ENCODE data around the gene SPATA21. TPM values are rescaled to one million over a fixed set of nuclear protein-coding genes. Genes with fewer than 3 reads are reported as not detected.
"Not testable (repeated sequence)": the region's sequence is repeated elsewhere in the genome, so short reads cannot be mapped to it uniquely, and the experiment has no call there.

The SPATA21 gene
- not detected for total RNA-seq

DNA sequence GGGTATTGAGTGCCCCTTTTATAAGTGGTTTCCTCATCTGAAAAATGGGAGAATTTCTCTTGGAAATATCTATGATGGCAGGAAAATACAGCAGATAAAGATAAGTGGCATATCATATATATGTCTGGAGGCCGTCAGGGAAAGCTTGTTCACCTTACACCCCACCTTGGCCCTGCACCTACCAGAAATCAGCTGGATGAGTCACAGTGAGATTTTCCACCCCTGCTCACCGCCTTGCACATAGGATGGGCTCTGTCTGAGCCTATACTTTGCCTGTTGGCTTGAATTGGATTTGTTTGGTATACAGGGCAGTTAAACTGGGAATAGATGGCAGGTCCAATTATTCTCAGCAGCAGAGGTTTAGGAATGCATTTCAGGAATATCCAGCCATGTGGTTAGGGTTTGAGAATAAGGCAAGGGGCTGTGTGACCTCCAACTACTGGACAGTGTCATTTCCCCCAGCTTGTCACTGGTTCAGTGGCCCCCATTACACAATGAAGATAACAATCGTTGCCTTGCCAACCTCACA lies at the start of gene SPATA21:
Gene SPATA21 (minus strand): TSS at position 479 of the 529 bp plus-strand sequence. CDS start 6,053 bp downstream, outside the sequence.
- no peak for DNase-seq
- Mint-ChIP-seq H3K4me1 (peaks cover 17% of the 10 kb centered on the region), H3K9me3 (no peaks in the 10 kb centered on the region), H3K27me3 (peaks cover 8% of the 10 kb centered on the region), H3K36me3 (ENCODE audit: low read depth) (peaks cover 8% of the 10 kb centered on the region), H3K27ac (no peak within 1 kb of the TSS), H3K4me3 (no peak within 1 kb of the TSS)
- CTCF ChIA-PET: no interaction called here
- POLR2A ChIA-PET: no interaction called here

- CTCF ChIA-PET; H3K27ac Mint-ChIP-seq; DNase-seq; H3K27me3 Mint-ChIP-seq; H3K36me3 Mint-ChIP-seq (ENCODE audit: low read depth); H3K4me3 Mint-ChIP-seq; H3K9me3 Mint-ChIP-seq; POLR2A ChIA-PET; H3K4me1 Mint-ChIP-seq: not testable (repeated sequence)
These were observed 49.8 kb upstream of the SPATA21 start for GRCh38 chr1:16487011-16487410.

- CTCF ChIA-PET; POLR2A ChIA-PET; H3K27ac Mint-ChIP-seq; DNase-seq; H3K4me3 Mint-ChIP-seq; H3K9me3 Mint-ChIP-seq; H3K4me1 Mint-ChIP-seq; H3K27me3 Mint-ChIP-seq; H3K36me3 Mint-ChIP-seq (ENCODE audit: low read depth): not testable (repeated sequence)
These were observed 49.1 kb upstream of the SPATA21 start for GRCh38 chr1:16486316-16486715.

DNA sequence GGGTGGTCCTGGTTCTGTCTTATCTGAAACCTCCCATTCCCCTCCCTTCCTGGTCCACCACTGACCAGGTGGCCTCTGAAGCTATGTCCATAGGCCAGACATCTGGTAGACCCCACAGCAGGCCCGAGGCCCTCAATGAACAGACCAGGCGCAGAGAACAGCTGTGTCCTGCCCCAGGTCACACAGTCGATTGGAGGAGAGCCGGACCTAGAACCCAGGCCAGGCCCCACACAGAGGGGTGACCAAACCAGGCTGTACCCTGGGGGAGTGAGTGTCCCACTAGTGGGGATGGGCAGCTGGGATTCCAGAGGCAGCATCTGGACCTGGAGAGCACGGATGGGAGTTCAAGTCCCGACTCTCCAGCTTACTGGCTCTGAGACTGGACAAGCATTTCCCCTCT lies 47.7 kb upstream of the SPATA21 start:
- DNase-seq: no peak
- Mint-ChIP-seq H3K4me1 (no peaks in the 10 kb centered on the region), H3K9me3 (no peaks in the 10 kb centered on the region), H3K4me3 (no peak overlapping the region), H3K27me3 (no peaks in the 10 kb centered on the region), H3K36me3 (ENCODE audit: low read depth) (peaks cover 5% of the 10 kb centered on the region), H3K27ac (no peak overlapping the region)
- CTCF ChIA-PET: no interaction called here
- POLR2A ChIA-PET: no interaction called here

GRCh38 chr1:16484501-16484835 lies 47.2 kb upstream of the SPATA21 start:
- Mint-ChIP-seq H3K36me3 (ENCODE audit: low read depth) (peaks cover 5% of the 10 kb centered on the region), H3K4me1 (no peaks in the 10 kb centered on the region), H3K4me3 (no peak overlapping the region), H3K27me3 (no peaks in the 10 kb centered on the region), H3K27ac (no peak overlapping the region), H3K9me3 (no peaks in the 10 kb centered on the region)
- CTCF ChIA-PET: interaction anchor here (0.6 kb wide), 1 partner anchor 567 kb away, joined by 3 read pairs; no protein-coding TSS in a partner anchor
- POLR2A ChIA-PET: no interaction called here
- DNase-seq: no peak

GRCh38 chr1:16483639-16484500 lies 46.6 kb upstream of the SPATA21 start:
- H3K4me1 Mint-ChIP-seq; H3K4me3 Mint-ChIP-seq; H3K36me3 Mint-ChIP-seq (ENCODE audit: low read depth); DNase-seq; H3K9me3 Mint-ChIP-seq; POLR2A ChIA-PET; H3K27me3 Mint-ChIP-seq; H3K27ac Mint-ChIP-seq: not testable (repeated sequence)
- CTCF ChIA-PET: interaction anchor here (0.6 kb wide), 1 partner anchor 568 kb away, joined by 3 read pairs; no protein-coding TSS in a partner anchor

- H3K9me3 Mint-ChIP-seq; CTCF ChIA-PET; H3K4me3 Mint-ChIP-seq; H3K27ac Mint-ChIP-seq; DNase-seq; POLR2A ChIA-PET; H3K27me3 Mint-ChIP-seq; H3K4me1 Mint-ChIP-seq; H3K36me3 Mint-ChIP-seq (ENCODE audit: low read depth): not testable (repeated sequence)
These were observed 45.9 kb upstream of the SPATA21 start for GRCh38 chr1:16483146-16483545.

DNA sequence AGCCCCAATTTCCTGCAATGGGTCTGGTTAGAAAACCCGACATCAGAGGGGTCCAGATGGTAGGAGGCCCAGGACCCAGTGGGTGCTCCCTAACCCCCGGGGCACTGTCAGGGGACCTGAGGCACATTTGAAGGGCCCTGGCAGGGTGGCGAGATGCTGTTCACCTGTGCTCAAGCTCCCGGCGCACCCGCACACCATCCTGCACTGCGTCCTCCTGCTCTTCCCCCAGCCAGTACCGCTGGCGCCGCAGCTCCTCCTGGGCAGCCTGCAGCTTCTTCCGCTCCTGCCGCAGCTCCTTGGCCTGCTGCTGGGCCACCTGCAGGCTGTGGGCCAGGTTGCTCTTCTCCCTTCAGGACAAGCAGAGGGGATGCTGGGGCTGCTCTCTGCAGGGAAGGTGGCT lies 40.9 kb upstream of the SPATA21 start:
- POLR2A ChIA-PET: no interaction called here
- Mint-ChIP-seq H3K4me1 (no peaks in the 10 kb centered on the region), H3K27ac (no peak overlapping the region), H3K27me3 (no peaks in the 10 kb centered on the region), H3K9me3 (no peaks in the 10 kb centered on the region), H3K36me3 (ENCODE audit: low read depth) (peaks cover 7% of the 10 kb centered on the region), H3K4me3 (no peak overlapping the region)
- CTCF ChIA-PET: no interaction called here
- DNase-seq: no peak

- H3K4me1 Mint-ChIP-seq, H3K9me3 Mint-ChIP-seq, POLR2A ChIA-PET, H3K27ac Mint-ChIP-seq, DNase-seq, H3K27me3 Mint-ChIP-seq, H3K4me3 Mint-ChIP-seq: not testable (repeated sequence)
- CTCF ChIA-PET: interaction anchor here (0.7 kb wide), 1 partner anchor 31 kb away, joined by 3 read pairs; no protein-coding TSS in a partner anchor
- H3K36me3 Mint-ChIP-seq (ENCODE audit: low read depth): peaks cover 11% of the 10 kb centered on the region
These were observed 38.8 kb upstream of the SPATA21 start for GRCh38 chr1:16475771-16476770.

- peaks cover 11% of the 10 kb centered on the region for H3K36me3 Mint-ChIP-seq (ENCODE audit: low read depth)
- H3K9me3 Mint-ChIP-seq, H3K4me3 Mint-ChIP-seq, DNase-seq, H3K27me3 Mint-ChIP-seq, POLR2A ChIA-PET, H3K4me1 Mint-ChIP-seq, H3K27ac Mint-ChIP-seq: not testable (repeated sequence)
- CTCF ChIA-PET: interaction anchor here (0.6 kb wide), 1 partner anchor 14 kb away, joined by 3 read pairs; no protein-coding TSS in a partner anchor
These were observed 37.7 kb upstream of the SPATA21 start for GRCh38 chr1:16474891-16475290.

DNA sequence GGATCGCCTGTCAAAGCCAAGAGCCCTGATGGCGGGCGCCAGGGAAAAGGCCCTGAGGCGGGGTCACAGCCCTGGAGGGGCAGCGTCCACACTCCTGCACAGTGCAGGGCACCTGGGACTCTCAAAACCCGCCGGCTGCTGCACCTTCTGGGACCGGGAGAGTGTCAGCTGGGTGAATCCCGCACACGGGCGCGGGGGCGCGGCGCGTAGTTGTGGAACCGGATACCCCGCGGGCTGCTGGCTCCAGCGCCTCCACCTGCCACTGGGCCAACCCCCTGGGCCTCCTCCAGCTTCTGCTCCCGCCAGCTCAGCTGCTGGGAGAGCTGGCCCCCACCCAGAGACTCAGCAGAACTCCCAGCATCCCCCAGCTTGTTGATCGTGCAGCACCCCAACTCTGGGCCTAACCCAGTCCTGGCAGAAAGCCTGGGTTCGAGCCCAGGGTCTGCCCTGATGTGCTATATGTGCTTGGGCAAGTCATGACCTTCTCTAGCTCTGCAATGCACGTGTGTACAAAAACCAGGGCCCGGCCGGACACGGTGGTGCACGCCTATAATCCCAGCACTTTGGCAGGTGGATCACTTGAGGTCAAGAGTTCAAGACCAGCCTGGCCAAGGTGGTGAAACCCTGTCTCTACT lies 37.1 kb upstream of the SPATA21 start:
- H3K9me3 Mint-ChIP-seq: no peaks in the 10 kb centered on the region
- CTCF ChIA-PET: interaction anchor here (0.6 kb wide), 3 partner anchors 13 to 314 kb away, joined by 3 read pairs; no protein-coding TSS in a partner anchor

DNA sequence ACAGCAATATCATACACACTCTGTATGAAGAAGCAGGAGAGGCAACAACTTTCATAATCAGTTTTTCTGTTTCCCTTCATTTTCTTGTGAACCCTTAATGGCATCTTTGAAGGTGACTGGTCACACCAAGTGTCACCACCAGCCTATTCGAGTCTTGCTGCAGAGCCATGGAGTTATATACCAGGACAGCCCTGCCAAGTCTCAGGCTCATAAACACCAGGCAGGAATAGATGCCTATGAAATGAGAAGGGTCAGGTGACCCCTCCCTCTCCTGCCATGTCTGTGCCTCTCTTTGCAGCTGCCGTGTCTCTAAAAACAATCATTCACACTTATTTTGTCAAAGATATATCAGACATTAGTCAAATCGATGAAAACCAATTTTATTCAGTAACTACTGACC lies 31.3 kb upstream of the SPATA21 start:
- no peaks in the 10 kb centered on the region for H3K27me3 Mint-ChIP-seq
- H3K9me3 Mint-ChIP-seq: no peaks in the 10 kb centered on the region
- no peak for DNase-seq
- POLR2A ChIA-PET: no interaction called here
- H3K36me3 Mint-ChIP-seq (ENCODE audit: low read depth): peaks cover 23% of the 10 kb centered on the region
- CTCF ChIA-PET: interaction anchor here (1.2 kb wide), 1 partner anchor 28 kb away, joined by 4 read pairs; the partner anchor contains the start of gene NECAP2
- H3K4me3 Mint-ChIP-seq: no peak overlapping the region
- no peaks in the 10 kb centered on the region for H3K4me1 Mint-ChIP-seq
- H3K27ac Mint-ChIP-seq: no peak overlapping the region

More for the DNA sequence above, 37.1 kb upstream of the SPATA21 start:
- no peaks in the 10 kb centered on the region for H3K27me3 Mint-ChIP-seq
- no peak overlapping the region for H3K4me3 Mint-ChIP-seq
- no peak for DNase-seq
- H3K27ac Mint-ChIP-seq: no peak overlapping the region
- POLR2A ChIA-PET: no interaction called here
- no peaks in the 10 kb centered on the region for H3K4me1 Mint-ChIP-seq
- H3K36me3 Mint-ChIP-seq (ENCODE audit: low read depth): peaks cover 11% of the 10 kb centered on the region
